H1 (cell line): ENCODE results near the gene PLAAT2. TPM values are rescaled to one million over a fixed set of nuclear protein-coding genes. Genes with fewer than 3 reads are reported as not detected.

ENCODE experiments used
- CTCF ChIA-PET: fragments of 300-600 bp; sonication (Branson Sonifier 250); formaldehyde crosslinking; loops from one replicate; lab custom pipeline; 2021; ENCODE audit not compliant: partially characterized antibody; lab: Charles Lee
- POLR2A ChIA-PET: fragments of 300-600 bp; sonication (Branson Sonifier 250); formaldehyde crosslinking; loops from one replicate; lab custom pipeline; 2021; ENCODE audit warnings: inconsistent platforms; ENCODE audit not compliant: partially characterized antibody; lab: Charles Lee
- DNase-seq, 2 experiments: peaks; one replicate each; pipeline versions ENCODE4 v3.0.0 to v3.0.0-alpha.2; 2010 to 2022; ENCODE audit warnings: low spot score in 2 of 2, low read depth in 1 of 2, mixed read lengths in 1 of 2
- FAIRE-seq: peaks from 2 replicates; lab custom pipeline; 2011; peaks lifted over from hg19 to GRCh38; lab: Jason Lieb, UNC
- H2AFZ ChIP-seq: 2 replicates; pipeline ENCODE4 v1.8.1; 2012; ENCODE audit warnings: low read length, inconsistent platforms
- H2AK5ac ChIP-seq: 2 replicates; pipeline ENCODE4 v1.6.1; 2013; ENCODE audit warnings: low read depth, low read length
- H2BK120ac ChIP-seq: replicated peaks from 2 replicates; pipeline ENCODE3; 2013; ENCODE audit warnings: low read depth, low read length, inconsistent platforms
- H2BK12ac ChIP-seq: 2 replicates; pipeline ENCODE4 v1.6.1; 2013; ENCODE audit warnings: low read depth, low read length
- H2BK15ac ChIP-seq: 2 replicates; pipeline ENCODE4 v1.6.1; 2013; ENCODE audit warnings: low read length
- H2BK20ac ChIP-seq: 2 replicates; pipeline ENCODE4 v1.6.1; 2013; ENCODE audit warnings: low read length
- H2BK5ac ChIP-seq: 2 replicates; pipeline ENCODE4 v1.6.1; 2013; ENCODE audit warnings: low read depth, low read length
- H3K14ac ChIP-seq: 2 replicates; pipeline ENCODE4 v1.6.1; 2013; ENCODE audit warnings: inconsistent platforms; ENCODE audit not compliant: insufficient read length
- H3K18ac ChIP-seq: 2 replicates; pipeline ENCODE4 v1.6.1; 2013; ENCODE audit warnings: low read length; ENCODE audit errors: extremely low read depth
- H3K23ac ChIP-seq: 2 replicates; pipeline ENCODE4 v1.6.1; 2013; ENCODE audit warnings: inconsistent platforms; ENCODE audit not compliant: insufficient read length
- H3K23me2 ChIP-seq: 2 replicates; pipeline ENCODE4 v1.6.1; 2013; ENCODE audit warnings: low read depth, low read length
- H3K27ac ChIP-seq: 2 replicates; pipeline ENCODE4 v1.6.1; 2011; ENCODE audit warnings: low read depth, low read length, inconsistent platforms
- H3K27me3 ChIP-seq, 4 experiments: replicated peaks in 1 of 4; 1 replicate in 1 of 4; 2 replicates in 3 of 4; pipeline versions ENCODE4 v1.6.1 to v1.8.1; 2011 to 2013; ENCODE audit warnings: low read length in 3 of 4, mild to moderate bottlenecking in 3 of 4, inconsistent platforms in 2 of 4, mixed read lengths in 2 of 4, moderate library complexity in 1 of 4; ENCODE audit not compliant: control insufficient read depth in 3 of 4, insufficient read depth in 3 of 4; ENCODE audit errors: extremely low read depth in 1 of 4
- H3K36me3 ChIP-seq, 4 experiments: 2 replicates each; pipeline versions ENCODE4 v1.6.1 to v1.8.1; 2011 to 2013; ENCODE audit warnings: mild to moderate bottlenecking in 4 of 4, low read length in 3 of 4, moderate library complexity in 2 of 4, control low read depth in 1 of 4, inconsistent platforms in 1 of 4; ENCODE audit not compliant: insufficient read depth in 4 of 4, control insufficient read depth in 2 of 4
- H3K4ac ChIP-seq: replicated peaks from 2 replicates; pipeline ENCODE3; 2013; ENCODE audit warnings: low read length, low read depth, mixed read lengths, inconsistent platforms; ENCODE audit not compliant: insufficient read length
- H3K4me1 ChIP-seq, 4 experiments: replicated peaks in 1 of 4; 1 replicate in 1 of 4; 2 replicates in 3 of 4; pipeline versions ENCODE4 v1.6.1 to v1.8.1; 2011 to 2013; ENCODE audit warnings: low read length in 3 of 4, inconsistent platforms in 2 of 4, mixed read lengths in 1 of 4; ENCODE audit not compliant: insufficient read depth in 4 of 4, control insufficient read depth in 3 of 4
- H3K4me2 ChIP-seq, 2 experiments: 2 replicates each; pipeline versions ENCODE4 v1.6.1 to v1.8.1; 2011 to 2013; ENCODE audit warnings: low read depth in 2 of 2, low read length in 2 of 2, control low read depth in 1 of 2, inconsistent platforms in 1 of 2, mild to moderate bottlenecking in 1 of 2; ENCODE audit not compliant: insufficient read depth in 1 of 2
- H3K4me3 ChIP-seq, 4 experiments: fragments of 200-600, 300-600 bp in 1 of 4; sonication (generic), shearing (Covaris generic), sonication (Bioruptor Twin) in 1 of 4; 2 replicates each; pipeline versions ENCODE4 v1.5.1 to v1.8.1; 2011 to 2016; ENCODE audit warnings: low read length in 4 of 4, low read depth in 3 of 4, control low read depth in 2 of 4, inconsistent platforms in 2 of 4, mild to moderate bottlenecking in 2 of 4, mixed read lengths in 1 of 4, moderate library complexity in 1 of 4; ENCODE audit not compliant: insufficient read depth in 2 of 4; ENCODE audit errors: extremely low read depth in 1 of 4
- H3K56ac ChIP-seq: replicated peaks from 2 replicates; pipeline ENCODE3; 2013; ENCODE audit warnings: low read depth, mild to moderate bottlenecking, mixed read lengths, low read length, inconsistent platforms; ENCODE audit not compliant: insufficient read length
- H3K79me1 ChIP-seq: 2 replicates; pipeline ENCODE4 v1.6.1; 2013; ENCODE audit warnings: low read depth, low read length, control low read depth
- H3K79me2 ChIP-seq, 2 experiments: 2 replicates each; pipeline versions ENCODE4 v1.6.1 to v1.8.1; 2012 to 2013; ENCODE audit warnings: low read length in 2 of 2, mild to moderate bottlenecking in 2 of 2, inconsistent platforms in 1 of 2; ENCODE audit not compliant: insufficient read depth in 2 of 2, control insufficient read depth in 1 of 2
- H3K9ac ChIP-seq, 4 experiments: replicated peaks in 1 of 4; 1 replicate in 1 of 4; 2 replicates in 3 of 4; pipeline versions ENCODE4 v1.6.1 to v1.8.1; 2011 to 2013; ENCODE audit warnings: low read depth in 3 of 4, low read length in 3 of 4, control low read depth in 2 of 4, mild to moderate bottlenecking in 2 of 4, moderate library complexity in 2 of 4, inconsistent platforms in 1 of 4; ENCODE audit errors: extremely low read depth in 1 of 4
- H3K9me3 ChIP-seq, 2 experiments: 2 replicates each; pipeline versions ENCODE4 v1.6.1 to v1.8.1; 2012 to 2013; ENCODE audit warnings: mild to moderate bottlenecking in 2 of 2, moderate library complexity in 2 of 2, control low read depth in 1 of 2, inconsistent platforms in 1 of 2, low read depth in 1 of 2, low read length in 1 of 2, mixed read lengths in 1 of 2; ENCODE audit not compliant: insufficient read depth in 2 of 2
- H4K20me1 ChIP-seq, 2 experiments: replicated peaks in 1 of 2; 2 replicates each; pipeline versions ENCODE3 to v1.8.1; 2011 to 2013; ENCODE audit warnings: inconsistent platforms in 2 of 2, low read length in 2 of 2, mild to moderate bottlenecking in 1 of 2; ENCODE audit not compliant: insufficient read depth in 2 of 2, control insufficient read depth in 1 of 2
- H4K5ac ChIP-seq: 2 replicates; pipeline ENCODE4 v1.6.1; 2013; ENCODE audit warnings: low read length, low read depth, mixed read lengths, inconsistent platforms; ENCODE audit not compliant: insufficient read length
- H4K8ac ChIP-seq: 2 replicates; pipeline ENCODE4 v1.8.0; 2013; ENCODE audit warnings: mild to moderate bottlenecking, moderate library complexity, low read length, inconsistent platforms; ENCODE audit not compliant: insufficient read depth; ENCODE audit errors: extremely low read depth
- H4K91ac ChIP-seq: replicated peaks from 2 replicates; pipeline ENCODE3; 2013; ENCODE audit warnings: low read length, mixed read lengths, inconsistent platforms; ENCODE audit not compliant: insufficient read length
- ASH2L ChIP-seq: fragments of 200-600, 300-600 bp; sonication (generic); IDR thresholded peaks from one replicate; pipeline ENCODE4 v1.7.1; 2017; ENCODE audit warnings: low read length
- CHD2 ChIP-seq: IDR thresholded peaks from 2 replicates; pipeline ENCODE4 v1.6.1; 2012; ENCODE audit warnings: low read length, improper control_type of control experiment
- CTBP2 ChIP-seq: IDR thresholded peaks from 2 replicates; pipeline ENCODE4 v1.7.0; 2011; ENCODE audit warnings: borderline replicate concordance, mild to moderate bottlenecking, moderate library complexity, mixed read lengths, low read length; ENCODE audit not compliant: insufficient read depth, insufficient read length
- JUND ChIP-seq: IDR thresholded peaks from 2 replicates; pipeline ENCODE4 v1.6.1; 2011; ENCODE audit warnings: mild to moderate bottlenecking, improper control_type of control experiment, low read length
- NANOG ChIP-seq: IDR thresholded peaks from 2 replicates; pipeline ENCODE4 v1.6.1; 2011; ENCODE audit warnings: low read length, low read depth, mild to moderate bottlenecking, inconsistent platforms; ENCODE audit not compliant: insufficient read depth, poor library complexity, severe bottlenecking
- RBBP5 ChIP-seq: IDR thresholded peaks from 2 replicates; pipeline ENCODE4 v1.7.1; 2012; ENCODE audit warnings: low read depth, mild to moderate bottlenecking, inconsistent platforms, low read length, moderate library complexity, borderline replicate concordance
- TAF7 ChIP-seq: optimal IDR thresholded peaks from 2 replicates; pipeline ENCODE3; 2011; ENCODE audit warnings: low read depth, mild to moderate bottlenecking, inconsistent platforms, low read length, moderate library complexity, borderline replicate concordance
- WGBS, 2 experiments: shearing (Covaris generic) in 1 of 2; methylation state at CpG; one replicate each; pipeline versions ENCODE4 v1.1.6 to v1.1.7; 2013 to 2015; ENCODE audit warnings: low lambda C conversion rate in 2 of 2, mixed read lengths in 2 of 2, inconsistent platforms in 1 of 2, low coverage in 1 of 2, missing lambda C conversion rate in 1 of 2; ENCODE audit not compliant: insufficient replicate concordance in 2 of 2, insufficient coverage in 1 of 2, insufficient read length in 1 of 2; ENCODE audit errors: extremely low coverage in 1 of 2, missing lambda C conversion rate in 1 of 2; 5-methylcytosine and 5-hydroxymethylcytosine counted together
- polyA plus RNA-seq, 7 experiments: library from polyadenylated mRNA; depleted of rRNA in 3 of 7; stranded (reverse) in 5 of 7; unstranded in 2 of 7; fragments of >200 nt in 5 of 7; fragments of 200-250 nt in 2 of 7; gene quantifications; 1 replicate in 5 of 7; 2 replicates in 1 of 7; 4 replicates in 1 of 7; pipeline versions ENCODE4 v1.2.1 to v1.2.3, GENCODE V29; 2011 to 2013; ENCODE audit warnings: missing spikeins in 2 of 7, mixed read lengths in 2 of 7
- total RNA-seq: library from RNA; stranded (reverse); fragmentation: NEBNext Ultra II Directional; extraction: Animal tissue kit (Norgen Biotek cat#: 25700); gene quantifications from 2 replicates; pipeline ENCODE4 v1.2.1, GENCODE V29; 2021

PLAAT2 gene
- total and polyA plus RNA-seq, 2 of the 8 experiments (the other 6 are each of a cell fraction or from before 2014, with no cell fraction given), result 0.39 TPM; not detected in 1

DNA sequence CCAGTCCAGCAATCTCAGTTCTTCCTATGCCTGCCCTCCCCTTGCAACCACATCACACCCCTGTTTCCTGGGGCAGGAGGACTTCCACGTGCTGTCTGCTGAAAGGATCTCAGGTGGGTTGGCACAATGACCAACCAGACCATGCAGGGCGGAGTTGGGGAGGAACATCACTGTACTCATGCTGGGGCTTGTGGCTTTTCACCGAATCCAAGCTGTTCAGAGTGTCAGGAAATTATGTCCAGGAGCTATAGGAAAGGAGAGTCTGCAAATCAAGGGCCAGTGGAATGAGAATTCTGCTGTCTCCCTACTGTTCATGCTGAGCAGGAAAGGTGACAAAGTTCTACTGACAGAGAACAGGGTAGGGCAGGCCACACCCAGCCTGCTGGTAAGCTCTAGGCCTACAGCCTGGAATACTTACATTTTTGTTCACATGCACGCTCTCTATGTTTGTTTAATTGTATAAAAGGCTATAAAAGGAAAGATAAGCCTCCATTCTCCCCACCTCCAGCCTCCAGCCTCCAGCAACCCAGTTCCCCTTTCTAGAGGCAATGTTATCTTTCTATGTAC lies 1.7 kb upstream of the PLAAT2 start:
- Histone ChIP-seq H2BK20ac (peak overlapping the region; percentile 3; the same call in 1 of the 2 replicates), H3K4me2 (no peak overlapping the region), H2BK12ac (peak overlapping the region; percentile 1), H4K91ac (peak overlapping the region; percentile 12), H3K9me3 (no peaks in the 10 kb centered on the region), H3K18ac (no peak overlapping the region), H3K4ac (peak overlapping the region; percentile 47), H4K5ac (no peak overlapping the region), H3K23me2 (no peaks in the 10 kb centered on the region; the same call in 1 of the 2 replicates), H2BK120ac (no peak overlapping the region), H4K8ac (no peak overlapping the region), H3K23ac (no peak overlapping the region), H4K20me1 (no peaks in the 10 kb centered on the region), H3K27me3 (no peaks in the 10 kb centered on the region), H3K4me1 (peaks cover 0 to 5% (median 3%) of the 10 kb centered on the region in 4 experiments; a peak in 3 of 7 replicates), H3K79me2 (no peaks in the 10 kb centered on the region), H3K14ac (no peak overlapping the region), H3K27ac (no peak overlapping the region; the same call in 1 of the 2 replicates), H3K4me3 (no peak overlapping the region), H2BK15ac (no peak overlapping the region), H2AK5ac (peak overlapping the region; percentile 2; the same call in 1 of the 2 replicates), H3K9ac (no peak overlapping the region), H3K36me3 (no peaks in the 10 kb centered on the region), H2BK5ac (peak overlapping the region; percentile 0; the same call in 1 of the 2 replicates), H3K79me1 (no peaks in the 10 kb centered on the region), H3K56ac (no peak overlapping the region), H2AFZ (no peak overlapping the region)
- POLR2A ChIA-PET, result no interaction called here
- DNase-seq (no peak), FAIRE-seq (no peak)
- 90% methylated on average over 4 of the region's 4 CpGs; no CpG with 5 or more reads in 1 of the 2 experiments for WGBS, 2 experiments
- CTCF ChIA-PET, result interaction anchor here (1.1 to 2.5 kb wide), 2 partner anchors 15 to 86 kb away, joined by 3 to 8 read pairs; no protein-coding TSS in a partner anchor
- TF ChIP-seq NANOG (no peak), ASH2L (no peak), JUND (no peak), CHD2 (no peak), TAF7 (no peak), CTBP2 (no peak), RBBP5 (no peak)
